IMR-90 (cell line): ENCODE measurements around the gene SPACA7. TPM values are rescaled to one million over a fixed set of nuclear protein-coding genes. Genes with fewer than 3 reads are reported as not detected.

ENCODE experiments used
- ATAC-seq: fragments of 200-7000 bp; cut with Tn5 transposase; 2 replicates; pipeline ENCODE4 v1.9.1; 2020; ENCODE audit warnings: low read depth, mild to moderate bottlenecking, moderate library complexity
- BruUV-seq: library from RNA; stranded (reverse); fragments of 400-500 nt; replicated peaks from 2 replicates; lab custom pipeline; 2021; lab: Mats Ljungman, UMichigan
- CTCF ChIA-PET: fragments of 300-600 bp; formaldehyde crosslinking; extraction: SDS; loops from one replicate; lab custom pipeline; 2021; ENCODE audit warnings: antibody characterized with exemption; lab: Yijun Ruan, JAX
- POLR2A ChIA-PET: fragments of 300-600 bp; sonication (Branson Sonifier 250); formaldehyde crosslinking; loops from one replicate; lab custom pipeline; 2022; ENCODE audit warnings: antibody characterized with exemption; ENCODE audit not compliant: unreplicated experiment; lab: Charles Lee
- DNase-seq: peaks from one replicate; pipeline ENCODE4 v3.0.0; 2013
- H2AFZ ChIP-seq: replicated peaks from 2 replicates; pipeline ENCODE3; 2013; ENCODE audit warnings: low read length, mild to moderate bottlenecking; ENCODE audit not compliant: poor library complexity
- H2AK5ac ChIP-seq: 2 replicates; pipeline ENCODE4 v1.6.1; 2013; ENCODE audit warnings: low read depth, low read length, inconsistent platforms
- H2AK9ac ChIP-seq: replicated peaks from 2 replicates; pipeline ENCODE3; 2013; ENCODE audit warnings: mild to moderate bottlenecking, low read depth, low read length, moderate library complexity; ENCODE audit not compliant: poor library complexity
- H2BK120ac ChIP-seq: 2 replicates; pipeline ENCODE4 v1.6.1; 2013; ENCODE audit warnings: low read depth, low read length, inconsistent platforms
- H2BK15ac ChIP-seq: 3 replicates; pipeline ENCODE4 v1.6.1; 2013; ENCODE audit warnings: low read depth, low read length, inconsistent platforms
- H2BK20ac ChIP-seq: 2 replicates; pipeline ENCODE4 v1.6.1; 2013; ENCODE audit warnings: low read depth, mild to moderate bottlenecking, inconsistent platforms, low read length, moderate library complexity
- H2BK5ac ChIP-seq: 2 replicates; pipeline ENCODE4 v1.6.1; 2013; ENCODE audit warnings: mild to moderate bottlenecking, low read depth, low read length, inconsistent platforms; ENCODE audit not compliant: poor library complexity, severe bottlenecking
- H3K14ac ChIP-seq: replicated peaks from 2 replicates; pipeline ENCODE4 v1.6.1; 2013; ENCODE audit warnings: low read depth, low read length, inconsistent platforms
- H3K18ac ChIP-seq: 2 replicates; pipeline ENCODE4 v1.6.1; 2013; ENCODE audit warnings: low read depth, low read length, control low read depth
- H3K23ac ChIP-seq: 2 replicates; pipeline ENCODE4 v1.6.1; 2013; ENCODE audit warnings: low read depth, low read length, inconsistent platforms
- H3K27ac ChIP-seq: 2 replicates; pipeline ENCODE4 v1.5.1; 2013; ENCODE audit warnings: mild to moderate bottlenecking, control low read depth, low read length; ENCODE audit not compliant: insufficient read depth
- H3K27me3 ChIP-seq: 2 replicates; pipeline ENCODE4 v1.6.1; 2013; ENCODE audit warnings: low read length; ENCODE audit not compliant: control insufficient read depth, insufficient read depth
- H3K36me3 ChIP-seq: 2 replicates; pipeline ENCODE4 v1.6.1; 2013; ENCODE audit warnings: low read length, mixed read lengths; ENCODE audit not compliant: control insufficient read depth, insufficient read depth
- H3K4ac ChIP-seq: 2 replicates; pipeline ENCODE4 v1.6.1; 2013; ENCODE audit warnings: low read depth, low read length, inconsistent platforms
- H3K4me1 ChIP-seq: 2 replicates; pipeline ENCODE4 v1.6.1; 2013; ENCODE audit warnings: low read length, mixed read lengths; ENCODE audit not compliant: control insufficient read depth, insufficient read depth
- H3K4me2 ChIP-seq: 2 replicates; pipeline ENCODE4 v1.6.1; 2013; ENCODE audit warnings: low read depth, mild to moderate bottlenecking, control low read depth, low read length, moderate library complexity
- H3K4me3 ChIP-seq: 2 replicates; pipeline ENCODE4 v1.5.1; 2013; ENCODE audit warnings: low read depth, mild to moderate bottlenecking, control low read depth, low read length, moderate library complexity; ENCODE audit not compliant: insufficient read depth
- H3K56ac ChIP-seq: 2 replicates; pipeline ENCODE4 v1.6.1; 2013; ENCODE audit warnings: low read length, inconsistent platforms; ENCODE audit not compliant: insufficient read depth; ENCODE audit errors: extremely low read depth
- H3K79me1 ChIP-seq, 2 experiments: 2 replicates each; pipeline ENCODE4 v1.6.1; 2013; ENCODE audit warnings: low read length in 2 of 2, inconsistent platforms in 1 of 2, low read depth in 1 of 2
- H3K9ac ChIP-seq: 2 replicates; pipeline ENCODE4 v1.6.1; 2013; ENCODE audit warnings: low read depth, low read length, control low read depth
- H3K9me1 ChIP-seq: 2 replicates; pipeline ENCODE4 v1.6.1; 2013; ENCODE audit warnings: low read length, inconsistent platforms; ENCODE audit not compliant: insufficient read depth
- H3K9me3 ChIP-seq: 2 replicates; pipeline ENCODE4 v1.6.1; 2013; ENCODE audit warnings: low read length; ENCODE audit not compliant: control insufficient read depth, insufficient read depth
- H4K20me1 ChIP-seq: 2 replicates; pipeline ENCODE4 v1.6.1; 2013; ENCODE audit warnings: low read length, inconsistent platforms; ENCODE audit not compliant: insufficient read depth
- H4K5ac ChIP-seq: 2 replicates; pipeline ENCODE4 v1.6.1; 2013; ENCODE audit warnings: mild to moderate bottlenecking, low read depth, low read length, control low read depth
- H4K8ac ChIP-seq, 2 experiments: 2 replicates each; pipeline ENCODE4 v1.6.1; 2013; ENCODE audit warnings: low read depth in 2 of 2, low read length in 2 of 2, control low read depth in 1 of 2, inconsistent platforms in 1 of 2
- H4K91ac ChIP-seq: 2 replicates; pipeline ENCODE4 v1.6.1; 2013; ENCODE audit warnings: low read depth, low read length, inconsistent platforms; ENCODE audit not compliant: insufficient read depth
- CEBPB ChIP-seq: IDR thresholded peaks from 2 replicates; pipeline ENCODE4 v1.6.1; 2012; ENCODE audit warnings: low read depth, low read length, improper control_type of control experiment
- CHD1 ChIP-seq: IDR thresholded peaks from 2 replicates; pipeline ENCODE4 v1.6.1; 2012; ENCODE audit warnings: low read depth, low read length, improper control_type of control experiment
- CTCF ChIP-seq: conservative IDR thresholded peaks from 2 replicates; pipeline ENCODE4 v1.5.1; 2012; ENCODE audit warnings: mild to moderate bottlenecking, low read depth, low read length, improper control_type of control experiment
- ELK1 ChIP-seq: fragments of 150-350 bp; IDR thresholded peaks from 2 replicates; pipeline ENCODE4 v1.6.1; 2016; ENCODE audit warnings: low read depth, mild to moderate bottlenecking, low read length, moderate library complexity, borderline replicate concordance
- MAFK ChIP-seq: IDR thresholded peaks from 2 replicates; pipeline ENCODE4 v1.6.1; 2012; ENCODE audit warnings: low read depth, low read length, improper control_type of control experiment
- MAZ ChIP-seq: IDR thresholded peaks from 2 replicates; pipeline ENCODE4 v1.6.1; 2012; ENCODE audit warnings: low read depth, mild to moderate bottlenecking, low read length, improper control_type of control experiment, moderate library complexity, borderline replicate concordance
- MXI1 ChIP-seq: IDR thresholded peaks from 2 replicates; pipeline ENCODE4 v1.6.1; 2012; ENCODE audit warnings: low read depth, mild to moderate bottlenecking, low read length, moderate library complexity, borderline replicate concordance
- NFE2L2 ChIP-seq: fragments of 150-350 bp; IDR thresholded peaks from 2 replicates; pipeline ENCODE4 v1.6.1; 2016; ENCODE audit warnings: low read depth, mild to moderate bottlenecking, low read length
- POLR2A ChIP-seq: IDR thresholded peaks from 2 replicates; pipeline ENCODE4 v1.6.1; 2012; ENCODE audit warnings: mild to moderate bottlenecking, low read depth, low read length
- RAD21 ChIP-seq: IDR thresholded peaks from 2 replicates; pipeline ENCODE4 v1.6.1; 2012; ENCODE audit warnings: low read length, improper control_type of control experiment
- RCOR1 ChIP-seq: IDR thresholded peaks from 2 replicates; pipeline ENCODE4 v1.6.1; 2012; ENCODE audit warnings: mild to moderate bottlenecking, low read length, improper control_type of control experiment; ENCODE audit not compliant: insufficient replicate concordance
- RFX5 ChIP-seq: IDR thresholded peaks from 2 replicates; pipeline ENCODE4 v1.8.0; 2012; ENCODE audit warnings: low read depth, mild to moderate bottlenecking, low read length, moderate library complexity
- SMC3 ChIP-seq: fragments of 150-350 bp; IDR thresholded peaks from 2 replicates; pipeline ENCODE4 v1.6.1; 2016; ENCODE audit warnings: low read depth, mild to moderate bottlenecking, antibody characterized with exemption, low read length, moderate library complexity
- USF2 ChIP-seq: fragments of 150-350 bp; IDR thresholded peaks from 2 replicates; pipeline ENCODE4 v1.6.1; 2017; ENCODE audit warnings: mild to moderate bottlenecking, antibody characterized with exemption, low read length, low read depth
- WGBS, 2 experiments: methylation state at CpG; one replicate each; pipeline versions ENCODE4 v1.1.5 to v1.1.7; 2013; ENCODE audit warnings: missing lambda C conversion rate in 2 of 2; ENCODE audit not compliant: insufficient read length in 1 of 2; ENCODE audit errors: extremely low coverage in 2 of 2; 5-methylcytosine and 5-hydroxymethylcytosine counted together
- dilution Hi-C: fragments of 300-500 bp; cut with HindIII; formaldehyde crosslinking; loops from one replicate; pipeline ENCODE4 v1.14.3; 2018; ENCODE audit warnings: low sequenced_read_pairs; ENCODE audit not compliant: unreplicated experiment
- in situ Hi-C: fragments of 300-500 bp; cut with MboI; formaldehyde crosslinking; loops from 3 replicates; pipeline ENCODE4 v1.14.3; 2019; ENCODE audit warnings: low sequenced_read_pairs, inconsistent platforms, mixed read lengths
- intact Hi-C: fragments of 100-400 bp; cut with micrococcal nuclease; formaldehyde crosslinking; loops from 2 replicates; pipeline ENCODE4 v1.10.0; 2022
- polyA plus RNA-seq, 3 experiments: library from polyadenylated mRNA; depleted of rRNA; stranded (reverse); fragments of >200 nt; gene quantifications; 2 replicates each; pipeline ENCODE4 v1.2.3, GENCODE V29; 2012; ENCODE audit warnings: low replicate concordance in 1 of 3
- total RNA-seq: library from RNA; depleted of rRNA; stranded (reverse); fragments of >200 nt; gene quantifications from 2 replicates; pipeline ENCODE4 v1.2.3, GENCODE V29; 2012

The SPACA7 gene
- total and polyA plus RNA-seq, 2 of the 4 experiments (the other 2 are of a cell fraction) = not detected

- dilution Hi-C loops = no loop called here
- POLR2A ChIA-PET = no interaction called here
- no CpG with 5 or more reads among the region's 1 CpG for WGBS, 2 experiments
Measured at GRCh38 chr13:112475889-112476288, 99.7 kb downstream of the SPACA7 start.

More at GRCh38 chr13:112475889-112476288, 99.7 kb downstream of the SPACA7 start:
- no peak overlapping the region for H2AK9ac ChIP-seq
- H2AFZ ChIP-seq = no peak overlapping the region
- no peaks in the 10 kb centered on the region for H3K79me1 ChIP-seq
- H2AK5ac ChIP-seq = no peak overlapping the region
- H3K4me2 ChIP-seq = no peak overlapping the region
- no peak overlapping the region for H3K27ac ChIP-seq
- no peaks in the 10 kb centered on the region for H3K9me1 ChIP-seq
- no peaks in the 10 kb centered on the region for H4K20me1 ChIP-seq
- no peaks in the 10 kb centered on the region for H3K27me3 ChIP-seq
- H2BK15ac ChIP-seq = no peak overlapping the region
- intact Hi-C loops (no loop called here), in situ Hi-C loops (no loop called here)
- no peak overlapping the region for H3K56ac ChIP-seq
- H2BK20ac ChIP-seq = no peak overlapping the region
- TF ChIP-seq CTCF (no peak), CEBPB (no peak), NFE2L2 (no peak), POLR2A (no peak), ELK1 (no peak), RAD21 (no peak), USF2 (no peak), MAZ (no peak), CHD1 (no peak), MXI1 (no peak), RFX5 (no peak), MAFK (no peak), SMC3 (no peak), RCOR1 (no peak)
- H3K4me3 ChIP-seq = no peak overlapping the region
- H3K9ac ChIP-seq = no peak overlapping the region
- no peaks in the 10 kb centered on the region for H3K9me3 ChIP-seq
- H3K18ac ChIP-seq = no peak overlapping the region
- H4K91ac ChIP-seq = no peak overlapping the region
- no TSS peak for BruUV-seq
- CTCF ChIA-PET = no interaction called here
- no peak overlapping the region for H3K14ac ChIP-seq
- H4K5ac ChIP-seq = no peak overlapping the region
- no peak overlapping the region for H2BK120ac ChIP-seq
- no peaks in the 10 kb centered on the region for H3K4me1 ChIP-seq
- no peak overlapping the region for H3K4ac ChIP-seq
- H3K36me3 ChIP-seq = no peaks in the 10 kb centered on the region
- no peak overlapping the region for H4K8ac ChIP-seq
- ATAC-seq (no peak), DNase-seq (no peak)
- H2BK5ac ChIP-seq = no peak overlapping the region
- no peak overlapping the region for H3K23ac ChIP-seq
